OCI-LY7 (cell line): ENCODE results near the gene TMEM8B.

Source experiments
- EZH2phosphoT487 ChIP-seq: fragments of 200-600 bp; sonication (generic); IDR thresholded peaks from 2 replicates; pipeline ENCODE4 v1.6.1; 2018; ENCODE audit warnings: low read depth, borderline replicate concordance, mild to moderate bottlenecking, mixed run types, antibody characterized with exemption, low read length, moderate library complexity, mixed read lengths
- TF ChIP-seq, protein P1 (sequence below): fragments of 200-600 bp; sonication (generic); conservative IDR thresholded peaks from 2 replicates; pipeline ENCODE4 v1.5.1; 2014; ENCODE audit warnings: mild to moderate bottlenecking, antibody characterized with exemption, low read length, moderate library complexity, mixed read lengths

DNA sequence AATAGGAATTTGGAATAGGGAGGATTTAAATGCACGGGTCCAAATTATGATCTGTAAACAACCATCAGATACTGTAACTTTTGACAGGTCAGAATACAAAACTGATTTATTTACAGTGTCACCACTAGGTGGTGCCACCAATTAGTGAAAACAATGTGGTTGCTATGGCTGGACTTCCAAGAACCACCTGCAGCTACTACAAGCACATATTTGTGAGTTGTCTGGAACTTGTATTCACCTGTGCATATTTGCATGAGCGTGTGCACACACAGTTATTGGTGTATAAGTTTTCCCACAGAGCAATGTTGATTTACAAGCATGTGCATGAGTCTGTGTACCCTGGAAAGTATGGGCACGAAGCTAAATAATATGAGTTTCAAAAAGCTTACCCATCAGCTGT lies 74.0 kb downstream of the TMEM8B start:
- TF ChIP-seq, protein P1, sequence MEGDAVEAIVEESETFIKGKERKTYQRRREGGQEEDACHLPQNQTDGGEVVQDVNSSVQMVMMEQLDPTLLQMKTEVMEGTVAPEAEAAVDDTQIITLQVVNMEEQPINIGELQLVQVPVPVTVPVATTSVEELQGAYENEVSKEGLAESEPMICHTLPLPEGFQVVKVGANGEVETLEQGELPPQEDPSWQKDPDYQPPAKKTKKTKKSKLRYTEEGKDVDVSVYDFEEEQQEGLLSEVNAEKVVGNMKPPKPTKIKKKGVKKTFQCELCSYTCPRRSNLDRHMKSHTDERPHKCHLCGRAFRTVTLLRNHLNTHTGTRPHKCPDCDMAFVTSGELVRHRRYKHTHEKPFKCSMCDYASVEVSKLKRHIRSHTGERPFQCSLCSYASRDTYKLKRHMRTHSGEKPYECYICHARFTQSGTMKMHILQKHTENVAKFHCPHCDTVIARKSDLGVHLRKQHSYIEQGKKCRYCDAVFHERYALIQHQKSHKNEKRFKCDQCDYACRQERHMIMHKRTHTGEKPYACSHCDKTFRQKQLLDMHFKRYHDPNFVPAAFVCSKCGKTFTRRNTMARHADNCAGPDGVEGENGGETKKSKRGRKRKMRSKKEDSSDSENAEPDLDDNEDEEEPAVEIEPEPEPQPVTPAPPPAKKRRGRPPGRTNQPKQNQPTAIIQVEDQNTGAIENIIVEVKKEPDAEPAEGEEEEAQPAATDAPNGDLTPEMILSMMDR: peak; percentile 94
- no peak for TF ChIP-seq EZH2phosphoT487
